Renal pelvis (tissue), 4 donors: ENCODE results near the gene CAMK1G. TPM values are rescaled to one million over a fixed set of nuclear protein-coding genes. Genes with fewer than 3 reads are reported as not detected.

Experiments
- DNase-seq: peaks from one replicate; pipeline ENCODE4 v3.0.0-alpha.2; 2013
- polyA plus RNA-seq, 3 donors: library from polyadenylated mRNA; unstranded; fragments of 120-200 nt; gene quantifications; one replicate each; pipeline ENCODE4 v1.2.1, GENCODE V29; 2013; ENCODE audit not compliant: insufficient read length in 3 of 3

CAMK1G gene
- polyA plus RNA-seq, 3 donors: 4.7 to 5.5 (median 5.4) TPM

DNA sequence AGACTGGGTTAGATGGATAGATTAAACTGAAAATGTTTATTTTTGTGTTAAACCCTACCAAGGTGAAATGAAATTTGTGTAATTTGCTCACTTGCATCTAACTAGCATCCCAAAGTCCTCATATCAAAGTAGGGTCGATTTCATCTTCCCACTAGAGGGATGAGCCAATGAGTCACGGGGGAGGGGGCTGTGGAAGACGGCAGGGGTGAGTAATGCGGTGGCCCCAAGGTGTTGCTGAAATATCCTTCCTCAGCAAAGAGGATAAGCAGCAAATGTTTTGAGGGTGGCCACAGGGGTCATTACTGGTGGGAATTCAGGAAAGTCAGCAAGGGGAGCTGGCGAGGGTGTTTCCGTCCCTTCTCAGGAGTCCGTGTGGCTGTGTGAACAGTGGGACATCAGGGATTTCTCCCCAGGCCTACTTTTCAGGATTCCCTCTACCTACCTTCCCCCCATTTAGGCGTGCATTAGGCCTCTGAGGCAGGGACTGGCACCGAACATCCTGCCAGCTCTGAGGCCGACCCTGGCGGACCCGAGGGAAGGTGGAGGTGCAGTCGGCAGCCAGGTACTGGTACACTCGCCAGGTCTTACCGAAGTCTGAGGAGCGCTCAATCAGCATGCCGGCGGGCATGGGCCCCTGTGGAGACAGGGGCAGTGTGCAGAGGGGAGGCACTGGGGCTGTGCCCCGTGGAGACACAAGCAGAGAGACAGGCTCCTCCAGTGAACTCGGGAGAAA, 50.7 kb downstream of the CAMK1G start:
- no peak for DNase-seq

DNA sequence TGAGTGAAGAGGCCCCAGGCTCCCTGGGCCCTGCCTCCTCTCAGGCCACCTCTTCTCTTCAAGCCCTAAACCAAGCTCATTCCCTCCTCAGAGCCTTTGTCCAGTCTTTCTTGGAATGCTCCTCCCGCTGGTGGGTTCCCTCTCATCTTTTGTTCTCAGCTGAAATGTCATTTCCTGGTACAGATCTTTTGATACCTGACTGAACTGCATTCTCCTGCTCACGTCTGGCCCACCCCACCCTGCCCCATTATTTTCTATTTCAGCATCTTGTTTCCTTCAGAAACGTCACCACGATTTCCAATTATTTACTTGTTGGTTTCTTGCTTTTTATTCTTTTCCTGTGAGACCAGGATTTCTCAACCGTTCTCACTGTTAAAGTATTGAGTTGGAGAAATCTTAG, 52.3 kb downstream of the CAMK1G start:
- no peak for DNase-seq

DNA sequence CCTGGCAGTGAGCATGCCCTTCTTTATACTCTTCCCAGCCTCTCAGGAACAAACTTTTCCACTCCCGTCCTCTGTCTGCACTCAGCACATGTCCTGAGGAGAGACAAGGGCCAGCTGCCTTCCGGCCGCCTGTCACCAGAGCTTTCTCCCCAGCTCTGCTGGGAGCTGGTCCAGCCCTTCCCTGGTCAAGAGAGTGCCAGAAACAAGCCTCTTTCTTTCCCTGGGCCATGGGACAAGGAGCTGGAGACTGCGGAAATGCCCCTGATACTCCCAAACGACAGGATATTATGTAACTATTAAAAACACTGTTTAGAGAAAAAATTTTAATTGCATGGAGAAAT, 58.3 kb downstream of the CAMK1G start:
- peak; percentile 84 for DNase-seq

DNA sequence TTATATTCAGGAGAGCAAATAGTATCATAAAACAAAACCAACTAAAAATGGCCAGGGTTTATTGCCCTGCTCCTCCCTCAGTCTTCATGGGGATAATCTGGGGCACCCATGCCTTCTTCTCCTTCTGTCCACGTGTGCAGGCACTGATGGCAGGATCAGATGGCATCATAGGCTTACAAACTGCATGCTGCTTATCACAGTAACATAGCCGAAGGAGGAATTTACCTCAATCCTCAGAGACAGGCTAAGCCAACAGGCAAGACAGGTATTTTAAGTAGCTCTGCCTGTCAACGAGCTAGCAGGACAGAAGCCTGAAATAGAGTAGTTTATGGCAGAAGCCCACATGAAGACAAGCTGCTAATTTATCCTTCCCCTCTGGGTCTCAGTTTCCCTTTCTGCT, 59.3 kb downstream of the CAMK1G start:
- no peak for DNase-seq

DNA sequence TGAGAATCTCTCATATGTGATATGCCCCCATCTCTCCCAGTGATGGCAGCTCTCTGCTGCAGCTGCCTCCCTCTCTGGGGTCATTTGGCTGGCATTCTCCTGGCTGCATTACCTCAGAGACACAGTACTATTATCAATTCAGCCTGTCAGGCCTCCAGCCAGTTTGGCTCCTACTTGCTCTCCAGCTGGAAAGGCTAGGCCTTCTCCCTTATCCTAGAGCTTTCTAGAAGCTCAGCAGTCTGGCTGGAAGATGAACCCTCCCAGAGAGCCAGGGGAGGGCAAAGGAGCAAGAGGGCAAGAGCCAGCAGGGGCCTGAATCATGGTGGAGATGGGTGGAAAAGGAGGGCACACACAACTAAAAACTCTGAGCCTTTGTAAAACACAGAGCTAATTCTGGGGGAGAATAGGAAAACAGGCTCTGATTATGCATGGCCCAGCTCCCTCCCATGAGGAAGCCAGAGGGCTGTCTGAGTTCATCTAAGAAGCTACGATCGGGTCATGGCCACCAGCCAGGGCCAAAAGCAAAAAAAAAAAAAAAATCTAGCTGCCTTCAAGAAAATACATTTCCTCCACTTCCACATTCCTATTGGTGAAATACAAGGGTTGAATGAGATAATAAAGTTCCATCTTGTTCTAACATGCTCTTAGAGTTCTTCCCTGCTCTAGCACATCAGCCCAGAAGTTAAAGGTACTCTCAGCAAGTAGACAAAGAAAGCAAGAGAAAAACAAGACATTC, 59.9 kb downstream of the CAMK1G start:
- no peak for DNase-seq

DNA sequence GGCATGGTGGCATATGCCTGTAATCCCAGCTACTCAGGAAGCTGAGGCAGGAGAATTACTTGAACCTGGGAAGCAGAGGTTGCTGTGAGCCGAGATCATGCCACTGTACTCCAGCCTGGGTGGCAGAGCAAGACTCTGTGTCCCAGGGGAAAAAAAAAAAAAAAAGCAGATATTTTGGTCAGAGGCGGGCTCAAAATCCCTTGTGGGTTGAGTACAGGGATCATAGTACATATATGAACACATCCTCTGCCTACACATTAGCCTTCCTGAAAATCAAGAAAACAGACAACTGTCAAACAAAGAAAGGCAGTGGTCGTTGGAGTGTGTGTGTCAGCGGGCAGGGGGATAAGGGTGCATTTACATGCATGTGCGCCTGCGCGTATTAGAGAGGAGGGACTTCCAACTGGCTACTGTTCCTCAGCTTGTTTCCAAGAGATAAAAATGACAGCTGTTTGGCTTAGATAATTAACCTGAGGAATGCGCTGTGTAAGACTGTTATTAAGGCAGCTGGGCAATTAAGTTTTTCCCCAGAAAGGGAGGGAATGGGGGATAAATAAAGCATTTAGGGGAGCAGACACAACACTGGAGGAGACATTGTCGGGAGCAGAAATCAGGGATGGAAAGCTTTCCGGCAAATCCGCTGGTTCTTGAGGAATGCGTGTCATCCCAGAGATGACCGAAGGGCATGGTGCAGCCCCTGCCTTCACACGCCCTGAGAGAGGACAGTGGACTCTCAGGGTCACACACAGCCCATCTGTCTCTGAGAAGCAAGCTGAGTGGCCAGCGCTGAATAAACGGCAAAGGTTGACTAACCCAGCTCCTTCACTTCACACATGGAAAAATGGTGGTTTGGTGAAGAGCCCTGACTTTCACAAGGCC, 62.3 kb downstream of the CAMK1G start:
- no peak for DNase-seq

DNA sequence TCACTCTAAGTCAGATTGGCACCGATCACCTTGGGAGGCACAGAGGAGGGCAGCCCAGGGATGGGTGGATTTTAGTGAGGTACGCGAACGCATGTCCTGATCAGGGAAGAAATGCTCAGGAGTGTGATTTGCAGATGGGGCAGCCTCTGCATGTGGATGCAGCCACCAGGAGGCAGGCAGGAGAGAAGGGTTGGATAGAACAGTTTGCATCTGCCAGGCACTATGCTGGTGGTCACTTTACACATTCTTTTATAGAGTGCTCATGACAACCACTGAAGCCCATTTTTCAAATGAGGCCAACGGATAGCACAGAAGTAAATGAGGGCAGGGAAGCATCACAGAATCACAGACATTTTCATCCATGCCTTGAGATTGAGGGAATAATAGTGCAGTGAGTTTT, 63.0 kb downstream of the CAMK1G start:
- DNase-seq: no peak

DNA sequence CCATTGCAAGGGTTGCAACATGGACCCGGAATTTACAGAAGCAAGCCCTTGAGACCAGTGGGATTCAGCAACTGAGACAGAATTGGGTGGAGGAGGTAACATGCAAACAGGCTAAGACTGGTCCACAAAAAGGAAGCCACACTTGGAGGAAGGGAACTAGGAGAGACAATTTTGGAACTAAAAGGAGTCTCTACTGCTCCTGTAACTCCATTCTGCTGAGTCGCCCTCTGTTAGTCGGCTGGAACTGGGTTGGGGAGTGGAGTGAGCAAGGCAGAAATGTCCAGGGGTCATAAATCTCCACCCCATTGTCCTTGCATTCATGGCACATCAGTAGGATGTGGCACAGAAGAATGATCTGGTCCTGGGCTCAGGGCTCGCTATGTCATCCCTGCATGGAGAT, 63.6 kb downstream of the CAMK1G start:
- no peak for DNase-seq

DNA sequence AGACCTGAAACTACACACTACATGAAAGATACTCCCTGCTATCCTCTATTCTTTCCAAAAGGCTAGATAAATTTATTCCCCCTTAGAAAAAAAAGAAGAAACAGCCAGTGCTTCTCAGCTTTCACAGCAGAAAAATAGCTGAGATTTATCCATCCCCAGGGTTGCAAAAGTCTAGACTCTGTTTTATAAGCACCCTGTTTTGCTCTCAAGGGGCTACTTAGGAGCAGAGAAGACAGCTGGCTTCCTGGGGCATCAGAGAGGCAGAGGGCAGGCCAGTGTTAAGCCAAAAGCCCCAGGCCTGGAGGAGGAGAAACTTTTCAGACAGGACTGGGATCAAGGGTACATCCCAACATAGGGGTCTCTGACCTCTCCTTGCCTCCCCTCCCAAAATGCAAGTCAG, 64.8 kb downstream of the CAMK1G start:
- DNase-seq: no peak

DNA sequence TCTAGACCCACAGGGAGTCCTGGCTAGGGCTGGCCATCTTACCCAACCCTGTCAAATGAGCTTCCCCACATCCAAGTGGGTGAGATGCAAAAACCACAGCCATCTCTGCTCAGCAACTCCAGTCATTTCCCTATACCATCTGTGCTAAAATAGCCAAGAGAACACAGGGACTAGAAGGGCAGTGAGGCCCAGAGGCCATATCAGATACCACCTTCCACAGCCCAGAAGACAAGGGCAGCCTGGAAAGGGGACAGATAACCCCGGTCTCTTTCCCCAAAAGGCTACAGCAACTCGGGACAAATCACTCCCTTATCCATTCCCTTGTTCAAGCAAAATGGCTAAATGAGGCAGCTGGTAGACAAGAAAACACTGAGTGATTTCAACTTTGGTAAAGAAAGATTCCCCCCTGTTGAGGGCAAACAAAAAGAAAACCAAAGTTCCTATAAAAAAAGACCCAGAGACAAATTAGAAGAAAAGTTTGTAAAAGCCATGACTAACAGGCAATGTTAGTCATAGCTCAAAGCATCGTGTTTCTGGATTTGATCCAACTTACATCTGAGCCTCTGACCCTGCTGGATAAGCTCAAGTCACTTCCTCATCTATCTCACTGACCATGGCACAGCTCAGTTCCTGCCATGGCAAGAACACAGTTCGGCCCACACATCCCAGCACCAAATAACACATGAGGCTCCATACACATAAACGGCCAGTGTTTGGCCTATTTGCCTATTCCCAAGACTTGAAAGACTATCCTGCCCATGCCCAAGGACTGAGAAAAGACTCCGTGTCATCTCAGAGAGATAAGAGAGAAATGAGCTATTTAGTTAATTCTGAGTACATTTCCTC, 65.6 kb downstream of the CAMK1G start:
- no peak for DNase-seq

DNA sequence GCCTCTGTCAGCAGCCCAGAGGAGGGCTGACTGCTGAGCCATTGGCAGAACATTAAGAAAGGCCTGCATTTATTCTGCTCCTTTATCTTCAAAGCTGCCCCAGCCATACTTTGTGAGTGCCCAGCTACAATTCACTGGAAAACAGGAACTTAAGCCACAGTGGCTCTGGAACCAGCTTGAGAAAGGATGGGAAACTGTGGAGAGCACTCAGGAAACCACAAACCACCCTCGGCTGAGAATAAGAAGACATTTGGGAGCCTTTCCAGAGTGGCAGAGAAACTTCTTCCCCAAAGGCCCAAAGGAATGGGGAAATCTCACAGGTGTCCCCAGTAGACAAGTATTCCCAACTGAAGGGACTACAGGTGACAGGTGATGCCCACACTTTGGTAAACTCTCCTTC, 66.9 kb downstream of the CAMK1G start:
- no peak for DNase-seq

DNA sequence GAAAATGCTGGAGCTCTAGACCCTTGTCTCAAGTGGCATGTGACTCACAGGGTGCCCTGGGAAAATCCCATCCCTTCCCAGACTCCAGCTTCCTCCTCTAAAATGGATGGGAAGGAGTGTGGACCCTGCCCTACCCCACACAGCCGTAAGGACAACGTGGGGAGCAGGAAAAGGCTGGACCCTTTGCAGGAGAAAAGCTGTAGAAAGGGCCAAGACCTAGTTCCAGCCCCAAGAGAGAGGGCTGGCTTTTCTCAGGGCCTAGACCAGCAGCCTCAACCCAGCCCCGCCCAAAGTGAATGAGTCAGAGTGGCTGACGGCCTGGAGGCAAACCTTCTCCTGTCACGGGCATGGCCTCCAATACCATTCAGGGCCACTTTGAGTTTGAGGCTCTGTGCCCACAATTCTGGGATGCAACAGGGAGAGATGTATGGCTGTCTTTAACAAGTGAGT, 67.6 kb downstream of the CAMK1G start:
- no peak for DNase-seq

DNA sequence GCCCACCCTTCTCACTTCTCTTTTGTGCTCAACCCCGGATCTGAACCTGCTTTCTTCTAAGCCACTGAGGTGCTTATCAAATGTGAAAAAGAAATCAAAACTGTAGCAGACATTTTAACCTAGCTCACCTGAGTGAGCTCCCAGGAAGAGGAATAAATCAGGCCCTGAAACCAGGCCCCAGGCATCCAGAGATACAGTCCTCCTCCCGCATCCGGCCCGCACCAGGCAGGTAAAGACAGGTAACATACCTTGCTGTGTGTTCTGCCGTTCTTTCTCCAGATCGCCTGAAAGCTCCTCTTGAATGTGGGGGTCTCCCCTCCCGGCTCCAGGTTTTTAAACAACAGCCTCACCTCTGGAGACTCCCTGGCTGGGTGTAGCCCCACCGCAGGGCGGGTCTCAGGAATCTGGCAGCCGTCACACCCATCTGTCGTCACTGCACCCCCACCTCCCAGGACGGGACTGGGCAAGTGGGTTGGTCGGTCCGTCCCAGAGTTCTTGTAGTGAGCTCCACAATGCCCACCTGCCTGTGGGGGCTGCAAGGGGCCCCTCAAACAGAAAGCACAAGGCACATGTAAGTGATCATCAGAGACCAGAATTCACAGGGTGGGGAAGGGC, 68.7 kb downstream of the CAMK1G start, which contains the start of gene LAMB3:
Gene LAMB3, minus strand, starts transcription at position 305 of the 615 bp plus-strand sequence. CDS start 1,481 bp downstream, outside the sequence.
- DNase-seq: no peak

DNA sequence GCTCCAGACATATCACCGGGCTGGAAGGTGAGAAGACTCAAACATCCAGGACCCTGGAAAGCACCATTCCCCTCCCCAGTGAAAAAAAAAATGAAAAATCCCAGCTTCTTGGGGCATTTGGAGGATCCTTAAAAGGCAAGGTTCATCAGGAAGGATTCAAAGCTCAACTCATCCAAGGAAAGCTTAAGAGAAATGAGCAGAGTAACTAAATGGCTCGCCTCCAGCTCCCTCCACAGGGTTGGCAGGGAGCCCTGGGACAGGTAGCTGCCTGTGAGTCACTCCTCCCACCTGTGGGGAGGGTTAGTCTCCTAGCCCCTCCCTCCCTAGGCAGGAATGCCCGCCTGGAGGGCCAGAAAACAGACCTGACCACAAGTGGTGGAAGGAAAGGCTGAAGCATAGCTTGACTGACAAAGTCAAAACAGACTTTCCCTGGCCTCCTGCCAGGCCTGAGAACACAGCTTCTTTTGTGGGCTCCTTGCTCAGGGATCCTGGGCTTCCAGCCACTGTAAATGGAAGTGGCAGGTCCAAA, 69.4 kb downstream of the CAMK1G start:
- DNase-seq: peak; percentile 65

DNA sequence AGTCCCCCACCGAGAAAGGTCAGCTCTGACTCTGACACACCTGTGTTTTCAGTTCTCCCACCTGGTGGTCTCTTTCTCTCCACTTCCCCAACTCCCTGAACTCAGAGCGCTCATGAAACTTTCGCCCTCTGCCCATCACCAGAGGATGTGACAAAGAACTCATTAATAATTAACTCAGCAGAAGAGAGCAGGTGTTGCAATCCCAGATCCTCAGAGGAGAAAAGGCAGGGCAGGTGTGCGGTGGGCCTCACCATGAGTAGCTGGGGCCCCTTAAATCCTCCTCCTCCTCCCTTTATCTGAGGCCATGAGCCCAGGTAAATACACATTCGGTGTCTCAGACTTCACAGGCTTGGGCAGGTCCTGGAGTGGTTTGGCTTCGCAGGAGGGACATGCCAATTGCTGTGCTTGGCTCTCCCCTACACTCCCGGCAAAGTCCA, 70.4 kb downstream of the CAMK1G start:
- DNase-seq: no peak

DNA sequence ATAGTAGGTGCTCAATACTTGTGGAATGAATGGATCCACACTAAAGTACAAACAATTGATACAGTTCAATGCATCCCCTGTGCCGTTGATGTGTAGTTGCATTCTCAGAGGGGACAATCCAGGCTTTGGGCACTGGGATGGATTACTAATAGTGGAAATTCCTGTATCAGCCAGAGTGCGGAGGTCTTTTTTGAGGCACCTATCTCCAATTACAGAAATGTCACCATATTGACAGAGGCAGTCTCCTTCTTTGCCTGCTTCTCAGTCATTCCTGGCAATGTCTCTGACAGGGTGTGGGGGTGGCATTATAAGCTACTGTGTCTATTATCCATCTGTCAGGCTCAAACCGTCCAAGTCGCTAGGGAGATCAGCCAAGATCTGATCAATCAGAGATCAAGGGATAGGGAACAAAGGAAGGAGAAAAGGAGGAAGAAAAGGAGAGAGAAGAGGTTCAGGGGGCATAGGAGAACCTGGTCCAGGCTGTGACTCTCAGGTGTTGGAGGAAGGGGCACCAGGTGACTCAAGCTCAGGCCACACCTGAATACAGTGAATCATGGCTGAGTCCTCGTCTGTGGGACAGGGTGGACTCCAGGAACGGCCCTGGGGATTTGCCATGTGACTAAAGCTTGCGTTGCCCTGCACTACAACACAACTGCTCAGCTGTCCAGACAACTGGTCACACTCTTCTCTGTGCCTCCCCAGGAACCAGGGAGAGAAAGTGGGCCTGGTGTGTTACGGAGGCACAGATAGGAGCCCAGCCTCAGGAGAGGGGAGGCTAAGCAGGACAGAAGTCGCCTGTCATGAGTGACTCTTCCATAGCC, 72.1 kb downstream of the CAMK1G start:
- no peak for DNase-seq

DNA sequence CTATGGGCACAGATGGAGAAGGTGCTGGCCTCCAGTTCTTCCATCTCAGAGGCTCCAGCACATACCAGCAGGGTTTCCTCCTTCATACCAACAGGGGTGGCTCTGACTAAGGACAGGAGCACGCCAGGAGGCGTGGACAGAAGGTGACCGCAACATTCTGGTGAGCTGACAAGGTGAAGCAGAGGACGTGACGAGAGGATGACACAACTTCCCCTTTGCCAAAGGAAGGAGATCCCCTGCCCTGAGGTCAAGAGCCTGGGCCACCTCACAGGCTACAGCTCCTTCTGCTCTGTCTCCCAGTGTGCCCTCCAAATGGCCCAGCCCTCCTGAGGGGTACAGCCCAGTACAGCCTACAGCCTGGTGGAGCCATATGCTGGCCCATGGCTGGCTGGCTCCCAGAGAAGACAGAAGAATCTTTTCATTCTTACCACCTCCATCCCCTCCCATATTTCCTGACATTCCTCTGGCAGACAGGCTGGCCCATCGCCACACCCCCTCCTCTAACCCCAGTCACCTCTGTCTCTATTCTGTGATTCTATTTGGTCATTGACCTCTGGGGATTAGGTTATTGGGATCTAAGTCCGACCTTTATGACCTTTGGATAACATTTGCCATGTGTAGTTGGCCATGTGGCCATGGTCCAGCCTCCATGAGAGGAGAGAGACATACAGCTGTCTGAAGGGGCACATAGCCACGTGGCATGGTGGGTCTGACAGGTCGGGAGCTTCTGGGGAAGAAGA, 73.8 kb downstream of the CAMK1G start:
- no peak for DNase-seq

DNA sequence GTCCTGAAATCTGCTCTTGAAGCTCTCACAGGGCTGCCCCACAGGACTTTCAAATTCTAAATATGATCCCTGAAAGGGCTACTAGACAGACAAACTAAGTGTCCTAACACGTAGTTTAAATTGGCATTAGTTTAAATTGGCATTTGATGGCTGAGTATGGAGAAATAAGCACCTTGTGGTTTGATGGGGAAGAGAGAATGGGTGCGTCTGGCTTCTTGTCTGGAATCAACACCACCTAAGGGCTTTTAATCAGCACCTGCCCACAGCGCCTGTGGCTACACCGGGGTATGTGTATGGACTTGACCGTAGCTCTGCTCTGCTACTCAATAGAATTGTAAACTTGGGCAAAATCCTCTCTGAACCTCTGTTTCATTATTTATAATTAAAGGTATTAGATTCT, 74.4 kb downstream of the CAMK1G start:
- no peak for DNase-seq

DNA sequence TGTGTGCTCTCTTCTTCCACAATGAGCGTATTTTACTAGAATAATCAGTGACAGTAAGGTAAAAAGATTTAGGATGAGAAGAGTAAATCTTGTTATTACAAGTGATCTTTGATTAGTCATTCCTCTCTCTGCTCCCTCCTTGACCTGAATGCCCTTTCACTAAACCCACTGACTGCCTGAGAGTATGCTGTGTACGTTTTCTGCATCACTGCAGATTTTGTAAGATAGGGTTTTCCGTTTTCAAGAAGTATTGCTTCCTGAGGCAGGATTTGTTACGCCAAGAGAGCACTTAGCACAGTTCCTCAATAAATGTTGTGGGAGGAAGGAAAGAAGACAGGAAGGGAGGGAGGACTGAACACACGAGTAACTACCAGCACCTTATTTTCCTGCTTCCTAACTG, 76.4 kb downstream of the CAMK1G start:
- no peak for DNase-seq
